Hematopoietic multipotent progenitor cell (in vitro differentiated cells): Measurements from ENCODE around the gene CX3CR1. TPM values are rescaled to one million over a fixed set of nuclear protein-coding genes. Genes with fewer than 3 reads are reported as not detected.

Experiments used
- DNase-seq, 3 donors: peaks; one replicate each; pipeline ENCODE4 v3.0.0-alpha.2; 2011 to 2015; ENCODE audit warnings: low read depth in 2 of 3, low spot score in 2 of 3
- total RNA-seq: library from RNA; depleted of rRNA; stranded (reverse); fragments of >200 nt; gene quantifications from one replicate; pipeline ENCODE4 v1.2.3, GENCODE V29; 2012

The CX3CR1 gene
- total RNA-seq, 1 donor: 0.54 TPM

- no peak for DNase-seq
These were observed 14.8 kb upstream of the CX3CR1 start for GRCh38 chr3:39294446-39295183.

DNA sequence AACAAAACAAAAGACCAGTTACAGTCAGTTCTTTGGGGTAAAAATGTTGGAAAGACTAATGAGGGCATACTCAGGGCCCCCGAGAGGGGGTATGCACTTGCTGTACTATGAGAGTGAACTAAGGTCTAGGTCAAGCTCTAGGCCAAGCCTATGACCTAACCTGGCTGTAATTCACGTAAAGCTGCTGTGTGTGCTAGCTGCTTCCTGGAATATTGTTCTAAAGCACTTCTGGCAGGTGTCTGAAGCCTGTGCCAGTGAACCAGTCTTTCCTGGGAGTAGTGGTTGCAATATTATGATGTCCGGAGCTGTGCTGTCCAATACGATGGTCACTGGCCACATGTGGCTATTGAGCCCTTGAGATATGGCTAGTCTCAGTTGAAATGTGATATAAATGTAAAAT is 13.1 kb upstream of the CX3CR1 start:
- no peak for DNase-seq

- DNase-seq: peak; percentile 46 to 73 (median 56)
These were observed 12.1 kb upstream of the CX3CR1 start for GRCh38 chr3:39291903-39292329.

DNA sequence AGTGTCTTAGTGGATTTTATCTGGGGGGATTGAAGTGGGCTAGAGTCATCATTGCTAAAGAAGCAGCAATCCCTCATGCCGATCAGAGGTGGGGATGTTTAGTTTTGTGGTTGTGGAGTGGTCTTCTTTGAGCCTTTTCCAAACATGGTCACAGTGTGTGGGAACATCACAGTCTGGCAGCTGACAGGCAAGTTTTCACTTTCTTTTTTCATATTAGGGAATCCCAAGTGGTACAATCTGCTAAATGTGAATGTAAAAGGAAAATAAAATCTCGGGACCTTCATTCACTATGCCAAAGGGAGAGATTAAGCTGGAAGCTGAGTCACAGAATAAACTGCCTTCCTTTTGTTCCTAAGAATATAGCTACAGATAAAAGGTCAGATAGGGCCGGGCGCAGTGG is 10.4 kb upstream of the CX3CR1 start:
- DNase-seq: no peak

DNA sequence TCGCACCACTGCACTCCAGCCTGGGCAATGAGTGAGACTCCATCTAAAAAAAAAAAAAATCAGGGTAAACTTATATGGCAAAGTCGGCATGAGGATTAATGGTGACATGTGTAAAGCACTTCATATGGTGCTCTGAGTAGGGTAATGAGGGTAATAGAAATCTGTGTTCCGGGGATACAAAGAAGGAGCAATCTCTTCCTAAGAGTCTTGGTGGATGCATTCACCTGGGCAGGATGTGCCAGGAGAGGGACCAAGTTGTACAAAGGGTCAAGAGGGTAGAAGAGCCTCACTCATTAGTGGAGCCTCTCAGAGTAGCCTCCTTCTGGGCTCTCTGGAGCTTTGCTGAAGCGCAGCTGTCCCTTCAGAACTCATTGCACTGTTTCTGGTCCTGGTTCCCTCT is 9.3 kb upstream of the CX3CR1 start:
- DNase-seq: no peak

DNA sequence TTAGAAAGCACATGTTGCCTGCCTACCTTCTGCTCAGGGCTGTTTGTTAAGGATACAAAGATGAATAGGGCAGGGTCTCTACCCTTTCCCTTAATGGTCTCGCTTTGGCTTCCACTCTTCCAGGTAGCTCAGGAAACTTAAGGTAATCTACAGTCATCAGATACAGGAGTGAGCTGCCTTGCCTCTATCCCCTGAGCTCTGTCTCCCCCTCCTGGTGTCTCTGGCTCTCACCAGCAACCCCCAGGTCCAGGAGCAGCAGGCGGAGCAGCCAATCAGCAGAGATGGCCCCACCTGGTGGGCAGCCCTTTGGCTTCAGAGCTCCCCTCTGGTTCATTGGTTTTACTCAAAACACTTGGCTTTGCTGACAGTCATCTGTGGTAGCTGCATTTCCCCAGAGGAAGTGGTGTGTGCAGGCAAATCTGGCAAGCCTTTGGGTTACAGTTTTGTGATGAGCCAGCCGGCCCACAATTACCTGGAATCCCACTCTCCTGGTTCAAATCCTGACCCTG is 8.5 kb upstream of the CX3CR1 start:
- peak; percentile 37 to 98 (median 93) for DNase-seq

DNA sequence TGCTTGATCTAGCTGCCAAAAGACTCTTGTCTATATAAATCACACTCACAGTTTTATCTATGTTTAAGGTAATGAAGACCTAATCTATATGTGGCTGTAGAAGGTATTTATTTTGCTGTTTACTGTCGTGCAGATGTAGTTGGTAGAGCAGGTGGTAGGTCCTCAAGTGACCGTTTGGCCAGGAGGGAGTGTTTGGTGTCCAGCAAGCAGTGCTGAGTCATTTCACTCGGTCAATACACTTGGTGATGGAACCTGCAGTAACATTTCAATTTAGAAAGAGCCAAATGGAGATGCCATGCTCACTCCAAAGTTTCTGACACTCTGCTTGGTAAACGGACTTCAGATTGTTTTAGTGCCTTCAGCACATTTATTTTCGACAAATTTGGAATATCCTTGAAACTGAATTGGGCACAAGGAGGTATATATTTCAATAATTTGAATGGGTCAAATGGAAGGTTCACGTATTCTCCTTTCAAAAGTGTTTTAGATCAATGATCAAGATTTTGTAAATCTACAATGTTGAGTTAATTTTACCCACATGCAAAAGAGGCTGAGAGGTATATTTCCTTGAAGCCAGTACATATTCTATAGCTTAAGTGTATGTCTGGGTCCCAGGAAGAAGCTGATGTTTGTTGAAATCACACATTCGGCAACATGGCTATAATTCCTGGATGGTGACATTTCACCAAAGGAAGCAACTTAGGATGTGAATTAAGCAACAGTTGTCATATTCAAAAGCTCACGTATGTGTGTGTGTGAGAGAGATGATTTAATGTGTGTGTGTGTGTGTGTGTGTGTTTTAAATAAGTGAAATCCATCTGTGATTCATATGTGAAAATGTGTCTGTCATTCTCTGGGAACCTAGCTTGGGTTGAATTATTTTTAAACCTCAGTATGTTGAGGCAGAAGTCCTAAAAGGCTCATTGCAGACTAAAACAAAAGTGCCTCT is 7.7 kb upstream of the CX3CR1 start:
- no peak for DNase-seq

DNA sequence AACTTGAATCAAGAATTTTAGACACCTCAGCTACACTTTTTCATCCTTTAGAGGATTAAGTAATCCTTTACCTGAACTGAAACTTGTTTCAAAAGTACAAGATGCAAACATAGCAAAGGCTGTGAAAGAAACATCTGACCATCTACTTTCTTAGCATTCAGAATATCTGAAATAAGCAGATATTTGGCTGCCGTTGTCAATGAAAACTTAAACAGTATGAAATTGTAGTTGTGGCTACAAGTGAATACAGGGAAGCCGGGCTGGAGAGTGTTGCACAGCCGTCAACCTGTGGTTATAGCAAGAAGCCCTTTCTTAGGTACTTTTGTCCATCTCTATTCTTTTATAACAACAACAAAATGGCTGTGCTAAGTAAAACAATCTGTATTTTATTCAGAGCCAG is 6.9 kb upstream of the CX3CR1 start:
- DNase-seq: no peak

GRCh38 chr3:39285332-39285731 is 5.5 kb upstream of the CX3CR1 start:
- DNase-seq: no peak

- peak in 2 of 3 donors; percentile 36 to 43 for DNase-seq
These were observed 4.6 kb upstream of the CX3CR1 start for GRCh38 chr3:39284457-39284881.

- DNase-seq: no peak
These were observed 2.2 kb upstream of the CX3CR1 start for GRCh38 chr3:39282057-39282456.

GRCh38 chr3:39281533-39281932 is 1.7 kb upstream of the CX3CR1 start:
- DNase-seq: no peak

DNA sequence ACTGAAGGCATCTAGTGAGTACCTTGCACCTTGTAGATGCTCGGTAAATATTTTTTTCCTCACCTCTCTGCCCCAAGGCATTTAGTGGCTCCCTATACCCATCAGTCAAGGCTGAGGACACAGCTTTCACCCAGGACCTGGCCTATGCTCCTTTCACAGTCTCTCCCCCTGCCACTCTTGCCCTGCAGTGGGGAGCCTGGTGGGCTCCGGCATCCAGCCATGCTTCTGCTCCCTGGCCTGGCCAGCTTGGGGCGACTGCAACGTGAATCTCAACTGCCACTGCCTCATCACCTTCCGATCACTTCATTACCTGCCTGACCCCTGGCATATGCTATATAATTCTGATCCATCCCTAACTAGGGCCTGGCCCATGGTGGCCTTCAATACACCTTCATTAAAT is 735 bp upstream of the CX3CR1 start:
- no peak for DNase-seq

- DNase-seq: no peak
These were observed 1.3 kb downstream of the CX3CR1 start for GRCh38 chr3:39278616-39278935.

DNA sequence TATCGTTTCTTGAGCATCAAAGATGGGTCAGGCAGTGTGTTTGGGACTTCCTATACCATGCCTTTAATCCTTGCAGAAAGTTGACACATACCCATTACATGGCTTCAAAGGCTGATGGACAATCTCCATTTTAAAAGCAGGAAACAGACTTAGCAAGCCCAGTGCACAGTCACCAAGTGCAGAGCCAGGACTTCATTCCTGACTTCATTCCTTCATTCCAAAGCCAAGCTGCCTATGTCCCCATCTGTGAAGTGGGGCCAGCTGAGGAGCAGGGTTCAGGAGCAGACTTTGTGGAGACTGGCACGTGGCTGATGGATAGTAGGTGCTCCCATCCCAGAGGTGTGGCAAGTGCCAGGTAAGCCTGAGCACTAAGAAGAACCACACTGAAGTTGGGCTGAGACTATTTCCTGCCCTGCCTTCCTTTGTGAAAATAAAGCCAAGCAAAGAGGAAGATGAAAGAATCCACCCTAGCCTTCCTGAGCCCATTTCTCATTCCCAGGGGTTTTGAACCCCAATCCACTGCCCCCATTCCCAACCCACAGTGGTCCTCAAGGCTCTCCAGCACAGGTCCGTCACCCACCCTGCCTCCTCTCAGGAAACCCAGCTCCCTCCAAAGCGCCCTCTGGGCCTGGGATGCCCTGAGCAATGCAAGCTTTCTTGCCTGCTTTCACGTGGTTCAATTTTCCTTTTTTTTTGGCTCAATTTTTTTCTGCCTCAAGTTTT is 1.8 kb downstream of the CX3CR1 start:
- DNase-seq: no peak

DNA sequence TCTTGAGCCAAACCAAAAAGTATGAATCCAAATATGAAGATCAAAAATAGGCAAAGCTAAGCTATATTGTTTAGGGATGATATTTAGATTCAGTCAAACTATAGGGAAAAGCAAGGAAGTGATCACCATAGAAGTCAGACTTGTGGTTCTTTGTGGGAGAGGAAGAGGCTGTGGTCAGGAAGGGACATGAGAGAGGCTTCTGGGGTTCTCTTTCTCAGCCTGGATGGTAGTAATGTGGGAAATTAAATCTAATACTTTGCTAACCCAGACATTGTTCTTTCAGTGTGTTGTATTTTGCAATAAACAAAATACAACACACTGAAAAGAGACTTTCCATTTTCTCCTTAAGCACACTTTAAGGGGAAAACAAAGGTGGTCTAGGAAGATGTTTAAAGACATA is 3.1 kb downstream of the CX3CR1 start:
- DNase-seq: no peak

DNA sequence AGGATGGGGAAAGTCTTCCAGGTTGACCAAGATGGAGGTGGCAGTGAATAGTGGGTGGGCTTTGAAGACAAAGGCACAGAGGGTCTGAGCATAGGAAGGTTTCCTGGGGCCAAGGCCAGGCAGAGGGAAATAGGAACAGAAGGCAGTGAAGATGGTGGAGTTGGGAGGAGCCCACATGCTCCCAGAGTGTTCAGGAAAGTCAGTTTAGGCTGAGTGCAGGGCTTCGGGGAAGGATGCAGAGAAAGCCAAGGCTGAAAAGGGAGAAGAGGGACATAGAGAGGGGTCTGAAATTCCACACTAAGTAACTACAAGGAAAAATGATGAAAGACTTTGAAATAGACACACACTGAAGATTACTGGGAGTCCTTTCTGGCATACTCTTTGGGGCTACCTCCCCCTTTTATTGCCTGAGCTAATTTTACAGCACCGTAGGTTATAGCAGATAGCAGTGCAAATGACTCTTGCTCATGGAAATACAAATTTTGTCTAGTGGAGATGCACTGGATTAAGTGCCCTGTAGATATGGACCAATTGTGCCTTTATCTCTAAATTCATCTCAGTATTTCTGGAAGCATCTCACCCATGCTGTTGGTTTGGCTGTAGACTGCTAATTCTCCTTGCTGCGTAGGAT is 3.8 kb downstream of the CX3CR1 start:
- no peak for DNase-seq

- DNase-seq: no peak
These were observed 4.8 kb downstream of the CX3CR1 start for GRCh38 chr3:39275052-39275451.

DNA sequence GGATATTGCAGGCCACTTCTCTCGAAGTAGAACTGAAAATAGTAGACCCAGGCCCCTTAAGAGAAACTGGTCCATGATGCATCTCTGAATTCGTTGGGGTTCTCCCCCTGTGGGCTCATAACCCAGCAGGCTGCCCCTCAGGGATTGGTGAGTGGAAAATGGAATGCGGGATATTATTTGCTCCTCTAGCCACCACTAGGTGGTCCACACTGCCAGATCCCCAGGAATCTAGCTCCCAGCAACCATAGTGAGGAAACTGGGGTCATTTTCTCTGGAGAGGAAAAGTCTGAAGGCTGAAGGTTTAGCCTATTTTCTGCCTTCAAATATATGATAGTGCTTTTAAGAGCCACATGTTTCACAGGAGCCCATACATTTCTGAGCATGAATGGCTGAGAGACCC is 6.7 kb downstream of the CX3CR1 start:
- DNase-seq: no peak

DNA sequence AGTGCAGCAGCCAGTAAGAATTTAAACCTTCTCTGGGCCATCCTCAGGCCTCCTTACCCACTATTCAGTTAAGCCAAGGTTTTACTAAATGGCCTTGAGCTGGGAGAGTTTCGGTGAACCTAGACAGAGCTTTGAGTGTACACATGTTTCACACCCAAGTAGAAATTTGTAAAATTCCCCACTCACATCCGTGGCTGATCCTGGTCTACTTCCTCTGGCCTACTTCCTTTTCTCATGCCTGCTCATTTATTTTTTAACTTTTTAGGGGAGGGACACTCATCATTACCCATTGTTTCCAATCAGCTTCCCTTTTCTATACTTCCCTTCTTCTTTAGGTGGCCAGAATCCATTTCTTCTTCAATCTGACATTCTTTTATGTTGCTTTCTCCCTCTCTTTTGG is 7.6 kb downstream of the CX3CR1 start:
- DNase-seq: no peak
